Measurements from ENCODE around the gene B4GALT5. TPM values are rescaled to one million over a fixed set of nuclear protein-coding genes. Genes with fewer than 3 reads are reported as not detected.
"Not testable (repeated sequence)": the region's sequence is repeated elsewhere in the genome, so short reads cannot be mapped to it uniquely, and the experiment has no call there.

Gene B4GALT5
- total and polyA plus RNA-seq, 7 donors, result 32.0 to 284 (median 75.3) TPM

DNA sequence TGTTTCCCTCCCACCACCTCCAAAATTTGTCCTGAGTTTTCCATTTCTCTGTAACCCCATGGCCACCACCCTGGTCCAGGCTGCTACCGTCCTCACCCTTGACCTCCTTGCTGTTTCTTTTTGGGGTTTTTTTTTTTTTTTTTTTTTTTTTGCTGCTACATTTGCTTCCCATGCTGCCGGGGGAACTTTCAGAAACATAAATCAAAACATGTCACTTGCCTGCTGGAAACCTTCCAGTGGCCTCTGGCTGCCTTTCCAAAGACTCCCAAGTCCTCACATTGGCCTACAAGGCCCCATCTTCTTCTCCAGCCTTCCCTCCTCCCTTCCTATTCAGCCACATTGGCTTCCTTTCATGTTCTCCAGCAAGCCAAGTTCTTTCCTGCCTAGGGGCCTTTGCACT lies 95.4 kb downstream of the B4GALT5 start:
- no peak for ATAC-seq
- Histone ChIP-seq H3K27me3 (ENCODE audit: insufficient read depth in 3 of 3, low read length in 2 of 3) (no peaks in the 10 kb centered on the region), H3K36me3 (ENCODE audit: insufficient read depth in 1 of 2, low read depth in 1 of 2) (no peaks in the 10 kb centered on the region), H3K27ac (no peak overlapping the region), H3K4me1 (peaks cover 4% of the 10 kb centered on the region), H3K9me3 (no peaks in the 10 kb centered on the region), H3K4me3 (no peak overlapping the region)
- DNase-seq, result no peak
- 30 to 48% (median 44%) methylated on average over 2 of the region's 2 CpGs for WGBS, 3 donors
- TF ChIP-seq, protein P1, sequence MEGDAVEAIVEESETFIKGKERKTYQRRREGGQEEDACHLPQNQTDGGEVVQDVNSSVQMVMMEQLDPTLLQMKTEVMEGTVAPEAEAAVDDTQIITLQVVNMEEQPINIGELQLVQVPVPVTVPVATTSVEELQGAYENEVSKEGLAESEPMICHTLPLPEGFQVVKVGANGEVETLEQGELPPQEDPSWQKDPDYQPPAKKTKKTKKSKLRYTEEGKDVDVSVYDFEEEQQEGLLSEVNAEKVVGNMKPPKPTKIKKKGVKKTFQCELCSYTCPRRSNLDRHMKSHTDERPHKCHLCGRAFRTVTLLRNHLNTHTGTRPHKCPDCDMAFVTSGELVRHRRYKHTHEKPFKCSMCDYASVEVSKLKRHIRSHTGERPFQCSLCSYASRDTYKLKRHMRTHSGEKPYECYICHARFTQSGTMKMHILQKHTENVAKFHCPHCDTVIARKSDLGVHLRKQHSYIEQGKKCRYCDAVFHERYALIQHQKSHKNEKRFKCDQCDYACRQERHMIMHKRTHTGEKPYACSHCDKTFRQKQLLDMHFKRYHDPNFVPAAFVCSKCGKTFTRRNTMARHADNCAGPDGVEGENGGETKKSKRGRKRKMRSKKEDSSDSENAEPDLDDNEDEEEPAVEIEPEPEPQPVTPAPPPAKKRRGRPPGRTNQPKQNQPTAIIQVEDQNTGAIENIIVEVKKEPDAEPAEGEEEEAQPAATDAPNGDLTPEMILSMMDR (IDR thresholded peaks at IDR 0.05), result no peak
- intact Hi-C loops (cut with DNase I), result loop anchor here in 1 of 2 donors (5.0 kb wide), 1 partner anchor 154 kb away; no protein-coding TSS in a partner anchor

DNA sequence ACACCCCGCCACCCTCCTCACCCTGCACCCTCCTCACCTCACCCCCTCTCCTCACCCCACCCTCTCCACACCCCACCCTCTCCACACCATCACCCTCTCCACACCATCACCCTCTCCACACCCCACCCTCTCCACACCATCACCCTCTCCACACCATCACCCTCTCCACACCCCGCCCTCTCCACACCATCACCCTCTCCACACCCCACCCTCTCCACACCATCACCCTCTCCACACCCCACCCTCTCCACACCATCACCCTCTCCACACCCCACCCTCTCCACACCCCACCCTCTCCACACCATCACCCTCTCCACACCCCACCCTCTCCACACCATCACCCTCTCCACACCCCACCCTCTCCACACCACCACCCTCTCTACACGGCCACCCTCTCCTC lies 96.3 kb downstream of the B4GALT5 start:
- ATAC-seq; H3K36me3 ChIP-seq (ENCODE audit: insufficient read depth in 1 of 2, low read depth in 1 of 2); H3K9me3 ChIP-seq; H3K27ac ChIP-seq; H3K4me1 ChIP-seq; H3K27me3 ChIP-seq (ENCODE audit: insufficient read depth in 3 of 3, low read length in 2 of 3); H3K4me3 ChIP-seq: not testable (repeated sequence)
- 48 to 73% (median 57%) methylated on average over 2 to 3 of the region's 3 CpGs for WGBS, 3 donors
- peak in 1 of 2 donors; percentile 71 for DNase-seq
- intact Hi-C loops (cut with DNase I), result loop anchor here in 1 of 2 donors (5.0 kb wide), 1 partner anchor 155 kb away; no protein-coding TSS in a partner anchor

- Histone ChIP-seq H3K4me1 (peaks cover 8% of the 10 kb centered on the region), H3K27ac (peak overlapping the region; percentile 72), H3K9me3 (no peaks in the 10 kb centered on the region), H3K27me3 (ENCODE audit: insufficient read depth in 3 of 3, low read length in 2 of 3) (no peaks in the 10 kb centered on the region), H3K36me3 (ENCODE audit: insufficient read depth in 1 of 2, low read depth in 1 of 2) (no peaks in the 10 kb centered on the region), H3K4me3 (no peak overlapping the region)
- intact Hi-C loops (cut with DNase I), result loop anchor here in 1 of 2 donors (5.0 kb wide), 1 partner anchor 156 kb away; no protein-coding TSS in a partner anchor
- DNase-seq (peak in 1 of 2 donors; percentile 15), ATAC-seq (no peak)
- WGBS, 3 donors, result 78 to 89% (median 80%) methylated on average over 11 of the region's 11 CpGs
- TF ChIP-seq, protein P1 (IDR thresholded peaks at IDR 0.05), result no peak
These were observed 97.3 kb downstream of the B4GALT5 start for GRCh38 chr20:49616154-49617007.

DNA sequence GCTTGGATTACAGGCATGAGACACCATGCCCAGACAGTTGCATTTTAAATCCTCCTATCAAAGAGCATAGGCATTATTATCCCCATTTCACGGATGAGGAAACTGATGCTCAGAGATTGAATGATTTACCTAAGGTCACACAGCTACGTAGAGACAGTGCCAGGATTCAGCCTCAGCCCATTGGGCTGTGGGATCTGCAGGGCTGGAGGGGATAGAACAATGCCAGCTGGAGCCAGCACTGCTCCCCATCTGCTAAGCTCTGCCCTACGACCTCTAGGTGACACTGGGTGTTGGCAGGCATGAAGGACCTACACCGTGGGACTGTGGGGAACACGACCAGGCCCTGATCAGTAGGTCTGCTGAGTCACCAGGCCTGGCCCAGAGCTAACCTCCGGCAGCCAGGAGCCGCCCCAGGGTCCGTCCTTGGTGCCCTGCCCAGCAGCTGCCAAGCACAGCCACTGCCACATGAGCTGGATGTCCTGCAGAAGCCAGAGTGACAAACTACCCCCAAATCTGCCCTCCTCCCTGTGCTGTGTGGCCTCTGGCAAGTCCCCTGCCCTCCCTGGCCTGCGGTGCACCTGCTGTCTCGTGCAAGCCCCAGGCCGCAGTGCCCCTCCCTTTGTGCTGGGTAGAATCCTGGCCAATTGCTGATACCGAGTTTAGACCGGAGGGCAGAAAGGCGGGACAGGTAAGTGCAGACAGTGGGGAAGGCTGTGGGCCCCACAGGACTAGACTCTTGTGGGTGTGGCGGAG lies 98.1 kb downstream of the B4GALT5 start:
- peak overlapping the region; percentile 72 for H3K27ac ChIP-seq

DNA sequence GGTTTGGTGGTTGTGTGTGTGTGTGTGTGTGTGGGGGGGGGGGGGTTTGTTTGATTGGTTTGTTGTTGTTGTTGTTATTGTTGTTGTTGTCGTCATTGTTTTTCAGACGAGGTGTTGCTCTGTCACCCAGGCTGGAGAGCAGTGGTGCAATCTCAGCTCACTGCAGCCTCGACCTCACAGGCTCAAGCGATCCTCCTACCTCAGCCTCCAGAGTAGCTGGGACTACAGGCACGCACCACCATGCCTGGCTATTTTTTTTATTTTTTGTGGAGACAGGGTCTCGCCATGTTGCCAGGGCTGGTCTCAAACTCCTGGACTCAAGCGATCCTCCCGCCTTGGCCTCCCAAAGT lies 98.7 kb downstream of the B4GALT5 start:
- not testable (repeated sequence) for H3K27me3 ChIP-seq (ENCODE audit: insufficient read depth in 3 of 3, low read length in 2 of 3); ATAC-seq; H3K9me3 ChIP-seq; H3K36me3 ChIP-seq (ENCODE audit: insufficient read depth in 1 of 2, low read depth in 1 of 2); H3K4me3 ChIP-seq
- DNase-seq, result peak in 1 of 2 donors; percentile 23
- 88 to 90% (median 89%) methylated on average over 7 to 8 of the region's 8 CpGs for WGBS, 3 donors
- Histone ChIP-seq H3K4me1 (peaks cover 16% of the 10 kb centered on the region), H3K27ac (peak overlapping the region; percentile 72)
- intact Hi-C loops (cut with DNase I), result loop anchor here in 1 of 2 donors (5.0 kb wide), 1 partner anchor 157 kb away; no protein-coding TSS in a partner anchor

More for the DNA sequence above, 98.1 kb downstream of the B4GALT5 start:
- peak; percentile 88 to 89 (median 89) for ATAC-seq
- Histone ChIP-seq H3K9me3 (no peaks in the 10 kb centered on the region), H3K4me3 (no peak overlapping the region), H3K27me3 (ENCODE audit: insufficient read depth in 3 of 3, low read length in 2 of 3) (no peaks in the 10 kb centered on the region), H3K36me3 (ENCODE audit: insufficient read depth in 1 of 2, low read depth in 1 of 2) (no peaks in the 10 kb centered on the region), H3K4me1 (peaks cover 16% of the 10 kb centered on the region)
- intact Hi-C loops (cut with DNase I), result loop anchor here in 1 of 2 donors (5.0 kb wide), 1 partner anchor 157 kb away; no protein-coding TSS in a partner anchor
- DNase-seq, result peak; percentile 76 to 93
- 36 to 45% (median 39%) methylated on average over 15 of the region's 15 CpGs for WGBS, 3 donors
- TF ChIP-seq, protein P1 (IDR thresholded peaks at IDR 0.05), result no peak

Data from psoas muscle (tissue), 8 donors.